HCT116 (cell line): ENCODE results near the gene KLF3. TPM values are rescaled to one million over a fixed set of nuclear protein-coding genes. Genes with fewer than 3 reads are reported as not detected.

Source experiments
- ATAC-seq: fragments of 200-7000 bp; cut with Tn5 transposase; 2 replicates; pipeline ENCODE4 v1.9.1; 2020; ENCODE audit warnings: mild to moderate bottlenecking, moderate library complexity
- BruUV-seq: library from RNA; stranded (reverse); fragments of 400-500 nt; replicated peaks from 2 replicates; lab custom pipeline; 2021; lab: Mats Ljungman, UMichigan
- CTCF ChIA-PET: fragments of 300-600 bp; sonication (Branson Sonifier 250); formaldehyde crosslinking; loops from one replicate; lab custom pipeline; 2021; ENCODE audit warnings: antibody characterized with exemption; lab: Charles Lee
- POLR2A ChIA-PET: fragments of 300-600, 350-600 bp; sonication (Branson Sonifier 250); formaldehyde crosslinking; loops from one replicate; lab custom pipeline; 2021; ENCODE audit warnings: antibody characterized with exemption; lab: Charles Lee
- RAD21 ChIA-PET, 2 experiments: fragments of 300-600 bp; sonication (Branson Sonifier 250); formaldehyde crosslinking; loops; one replicate each; lab custom pipeline; 2023; ENCODE audit warnings: low total read pairs in 2 of 2; ENCODE audit not compliant: uncharacterized antibody in 2 of 2, unreplicated experiment in 2 of 2, low non-redundant PET in 1 of 2; lab: Charles Lee
- DNase-seq: peaks from one replicate; pipeline ENCODE4 v3.0.0-alpha.2; 2010; ENCODE audit warnings: low read depth, low spot score
- H2AFZ ChIP-seq: fragments of 200-600 bp; shearing (Covaris generic), sonication (generic); 2 replicates; pipeline ENCODE4 v1.6.1; 2017; ENCODE audit warnings: low read depth, mixed run types, mixed read lengths, antibody characterized with exemption, low read length; ENCODE audit not compliant: poor library complexity, severe bottlenecking
- H3K27ac ChIP-seq: 2 replicates; pipeline ENCODE4 v1.5.1; 2012; ENCODE audit warnings: low read depth, low read length
- H3K27me3 ChIP-seq: fragments of 200-600 bp; sonication (generic); 2 replicates; pipeline ENCODE4 v1.6.1; 2016; ENCODE audit warnings: mixed run types, low read length, mixed read lengths; ENCODE audit not compliant: insufficient read depth
- H3K36me3 ChIP-seq, 2 experiments: fragments of 200-500 bp in 1 of 2; fragments of 200-600 bp in 1 of 2; sonication (Bioruptor generic) in 1 of 2; sonication (generic) in 1 of 2; 2 replicates each; pipeline versions ENCODE4 v1.5.1 to v1.6.1; 2014 to 2016; ENCODE audit warnings: low read length in 2 of 2, inconsistent platforms in 1 of 2, mixed read lengths in 1 of 2, mixed run types in 1 of 2; ENCODE audit not compliant: insufficient read depth in 2 of 2, control insufficient read depth in 1 of 2
- H3K4me1 ChIP-seq, 2 experiments: fragments of 200-600 bp in 1 of 2; sonication (generic) in 1 of 2; 2 replicates each; pipeline versions ENCODE4 v1.5.1 to v1.6.1; 2012 to 2017; ENCODE audit warnings: low read length in 2 of 2, inconsistent platforms in 1 of 2, mild to moderate bottlenecking in 1 of 2, mixed read lengths in 1 of 2, mixed run types in 1 of 2, moderate library complexity in 1 of 2; ENCODE audit not compliant: insufficient read depth in 2 of 2, control insufficient read depth in 1 of 2
- H3K4me2 ChIP-seq: fragments of 200-600 bp; sonication (generic); 2 replicates; pipeline ENCODE4 v1.6.1; 2017; ENCODE audit warnings: mixed run types, low read length, mixed read lengths
- H3K4me3 ChIP-seq, 2 experiments: fragments of 200-600 bp in 1 of 2; sonication (generic) in 1 of 2; replicated peaks in 1 of 2; 2 replicates each; pipeline ENCODE4 v1.5.1; 2011 to 2016; ENCODE audit warnings: low read length in 2 of 2, control low read depth in 1 of 2, low read depth in 1 of 2, mild to moderate bottlenecking in 1 of 2, mixed read lengths in 1 of 2, mixed run types in 1 of 2
- H3K79me2 ChIP-seq: fragments of 200-600 bp; sonication (generic); 2 replicates; pipeline ENCODE4 v1.6.1; 2017; ENCODE audit warnings: mild to moderate bottlenecking, mixed run types, low read length, moderate library complexity, mixed read lengths; ENCODE audit not compliant: insufficient read depth
- H3K9ac ChIP-seq: fragments of 200-600 bp; sonication (generic); 2 replicates; pipeline ENCODE4 v1.6.1; 2016; ENCODE audit warnings: low read length, mixed read lengths
- H3K9me2 ChIP-seq: fragments of 200-600 bp; sonication (generic), shearing (Covaris generic); 2 replicates; pipeline ENCODE4 v1.6.1; 2017; ENCODE audit warnings: mixed run types, mild to moderate bottlenecking, moderate library complexity; ENCODE audit not compliant: insufficient read depth
- H3K9me3 ChIP-seq, 2 experiments: fragments of 200-500 bp in 1 of 2; fragments of 200-600 bp in 1 of 2; sonication (Bioruptor generic) in 1 of 2; sonication (generic) in 1 of 2; 2 replicates each; pipeline ENCODE4 v1.6.1; 2014 to 2017; ENCODE audit warnings: low read length in 2 of 2, mixed read lengths in 2 of 2, inconsistent platforms in 1 of 2, low read depth in 1 of 2, mild to moderate bottlenecking in 1 of 2, mixed run types in 1 of 2, moderate library complexity in 1 of 2; ENCODE audit not compliant: control insufficient read depth in 1 of 2, insufficient read depth in 1 of 2
- H4K20me1 ChIP-seq: fragments of 200-600 bp; sonication (generic), shearing (Covaris generic); 2 replicates; pipeline ENCODE4 v1.6.1; 2017; ENCODE audit warnings: mixed run types, mild to moderate bottlenecking, moderate library complexity; ENCODE audit not compliant: insufficient read depth
- CEBPB ChIP-seq: IDR thresholded peaks from 2 replicates; pipeline ENCODE4 v1.6.1; 2012; ENCODE audit warnings: low read depth
- EGR1 ChIP-seq: IDR thresholded peaks from 2 replicates; pipeline ENCODE4 v1.6.1; 2012; ENCODE audit warnings: low read depth
- ELF1 ChIP-seq: IDR thresholded peaks from 2 replicates; pipeline ENCODE4 v1.6.1; 2012; ENCODE audit warnings: low read depth, borderline replicate concordance
- EZH2 ChIP-seq: fragments of 200-600 bp; sonication (generic); IDR thresholded peaks from 2 replicates; pipeline ENCODE4 v1.6.1; 2017; ENCODE audit warnings: antibody characterized with exemption, mixed run types
- EZH2phosphoT487 ChIP-seq: fragments of 200-600 bp; IDR thresholded peaks from 2 replicates; pipeline ENCODE4 v1.6.1; 2018; ENCODE audit warnings: antibody characterized with exemption, borderline replicate concordance
- JUND ChIP-seq: IDR thresholded peaks from 2 replicates; pipeline ENCODE4 v1.6.1; 2012
- POLR2A ChIP-seq: IDR thresholded peaks from 2 replicates; pipeline ENCODE4 v1.7.0; 2011; ENCODE audit warnings: borderline replicate concordance; ENCODE audit not compliant: insufficient read depth, insufficient read length; ENCODE audit errors: extremely low read depth
- POLR2AphosphoS5 ChIP-seq: IDR thresholded peaks from 2 replicates; pipeline ENCODE4 v1.6.1; 2011; ENCODE audit warnings: mild to moderate bottlenecking, low read depth, low read length, moderate library complexity
- RAD21 ChIP-seq: IDR thresholded peaks from 2 replicates; pipeline ENCODE4 v1.6.1; 2012; ENCODE audit warnings: low read depth, mild to moderate bottlenecking
- SIN3A ChIP-seq: IDR thresholded peaks from 2 replicates; pipeline ENCODE4 v1.6.1; 2012; ENCODE audit warnings: low read depth
- SP1 ChIP-seq: IDR thresholded peaks from 2 replicates; pipeline ENCODE4 v1.6.1; 2012; ENCODE audit warnings: low read depth
- SRF ChIP-seq: IDR thresholded peaks from 2 replicates; pipeline ENCODE4 v1.6.1; 2012; ENCODE audit warnings: low read depth
- TCF7L2 ChIP-seq: IDR thresholded peaks from 2 replicates; pipeline ENCODE4 v1.7.0; 2011; ENCODE audit warnings: borderline replicate concordance, inconsistent platforms; ENCODE audit not compliant: insufficient read depth, insufficient read length; ENCODE audit errors: extremely low read depth
- YY1 ChIP-seq: IDR thresholded peaks from 2 replicates; pipeline ENCODE4 v1.6.1; 2011; ENCODE audit warnings: low read length, low read depth, moderate library complexity, mild to moderate bottlenecking; ENCODE audit not compliant: insufficient replicate concordance; ENCODE audit errors: extremely low read depth
- ZFX ChIP-seq: fragments of 450-650 bp; IDR thresholded peaks from 2 replicates; pipeline ENCODE4 v1.6.1; 2017
- ZNF274 ChIP-seq: fragments of 200-500 bp; sonication (Bioruptor generic); IDR thresholded peaks from 2 replicates; pipeline ENCODE4 v1.6.1; 2014; ENCODE audit warnings: mild to moderate bottlenecking, low read depth, low read length, inconsistent platforms
- intact Hi-C: fragments of 100-400 bp; cut with micrococcal nuclease; formaldehyde crosslinking; loops from 2 replicates; pipeline ENCODE4 v1.10.0; 2022
- total RNA-seq: library from RNA; stranded (reverse); gene quantifications from one replicate; pipeline ENCODE4 v1.2.1, GENCODE V29; 2021; ENCODE audit not compliant: unreplicated experiment
- TF ChIP-seq, protein P1 (sequence below): IDR thresholded peaks from 2 replicates; pipeline ENCODE4 v1.6.1; 2012
- TF ChIP-seq, protein P2 (sequence below): IDR thresholded peaks from 2 replicates; pipeline ENCODE4 v1.6.1; 2012

The KLF3 gene
- total RNA-seq, 1 experiment from 2014 or later: 44.2 TPM

DNA sequence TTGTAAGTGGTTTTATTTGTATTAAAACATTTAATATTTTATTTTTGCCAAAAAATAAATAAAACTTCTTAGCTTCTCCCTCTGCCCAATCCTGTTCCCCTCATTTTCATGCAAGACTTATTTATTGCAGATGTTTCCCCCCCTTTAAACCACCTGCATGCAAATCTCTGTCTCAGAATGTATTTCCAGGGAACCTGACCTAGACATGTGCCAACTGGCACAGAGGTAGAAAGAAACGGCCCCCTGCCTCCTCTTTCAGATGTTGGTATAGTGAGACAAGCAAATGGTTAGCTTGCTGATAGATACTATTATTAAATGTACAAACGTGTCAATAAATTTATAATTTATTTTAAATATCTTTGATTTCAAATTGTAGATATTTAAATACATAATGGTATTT is 47.1 kb downstream of the KLF3 start:
- ChIA-PET CTCF (no interaction called here), RAD21 (no interaction called here), POLR2A (no interaction called here)
- H3K4me2 ChIP-seq: no peak overlapping the region
- no peak for DNase-seq
- H3K36me3 ChIP-seq: no peaks in the 10 kb centered on the region
- BruUV-seq: no TSS peak
- H3K79me2 ChIP-seq: no peaks in the 10 kb centered on the region
- no peak for ATAC-seq
- H2AFZ ChIP-seq: no peak overlapping the region
- no peaks in the 10 kb centered on the region for H3K4me1 ChIP-seq
- H3K27ac ChIP-seq: no peak overlapping the region
- H3K9me2 ChIP-seq: 0 out of 2 replicates have a peak, but pooled peaks cover 3% of the 10 kb centered on the region
- no peak for TF ChIP-seq SP1
- TF ChIP-seq YY1: no peak
- TF ChIP-seq, protein P1, sequence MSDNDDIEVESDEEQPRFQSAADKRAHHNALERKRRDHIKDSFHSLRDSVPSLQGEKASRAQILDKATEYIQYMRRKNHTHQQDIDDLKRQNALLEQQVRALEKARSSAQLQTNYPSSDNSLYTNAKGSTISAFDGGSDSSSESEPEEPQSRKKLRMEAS: no peak
- no peak for TF ChIP-seq POLR2A
- no peak for TF ChIP-seq SIN3A
- no peak for TF ChIP-seq ELF1
- TF ChIP-seq EZH2: no peak
- TF ChIP-seq EZH2phosphoT487: no peak
- TF ChIP-seq RAD21: no peak
- no peak for TF ChIP-seq EGR1
- no peak for TF ChIP-seq SRF
- no peak for TF ChIP-seq ZFX
- TF ChIP-seq JUND: no peak
- TF ChIP-seq TCF7L2: no peak
- no peak for TF ChIP-seq POLR2AphosphoS5
- no peak for TF ChIP-seq ZNF274
- TF ChIP-seq, protein P2, sequence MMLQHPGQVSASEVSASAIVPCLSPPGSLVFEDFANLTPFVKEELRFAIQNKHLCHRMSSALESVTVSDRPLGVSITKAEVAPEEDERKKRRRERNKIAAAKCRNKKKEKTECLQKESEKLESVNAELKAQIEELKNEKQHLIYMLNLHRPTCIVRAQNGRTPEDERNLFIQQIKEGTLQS: no peak
- no peak for TF ChIP-seq CEBPB
- intact Hi-C loops: no loop called here
- H3K9me3 ChIP-seq: no peaks in the 10 kb centered on the region
- H3K27me3 ChIP-seq: no peaks in the 10 kb centered on the region
- H4K20me1 ChIP-seq: no peaks in the 10 kb centered on the region
- no peak overlapping the region for H3K4me3 ChIP-seq
- H3K9ac ChIP-seq: no peak overlapping the region
